ENCODE results near the gene ZNF10. TPM values are rescaled to one million over a fixed set of nuclear protein-coding genes. Genes with fewer than 3 reads are reported as not detected.
A peak's percentile ranks its signal among the peaks of the same experiment; 100 is the strongest.

Gene ZNF10
- total RNA-seq, 1 donor from 2014 or later, result 19.4 TPM

GRCh38 chr12:133201888-133202287, 71.5 kb downstream of the ZNF10 start:
- no peak for TF ChIP-seq CTCF (conservative IDR thresholded peaks at IDR 0.05)
- H3K27ac Mint-ChIP-seq, result no peak overlapping the region
- no peaks in the 10 kb centered on the region for H3K27me3 Mint-ChIP-seq
- peaks cover 42% of the 10 kb centered on the region for H3K9me3 Mint-ChIP-seq
- no peak overlapping the region for H3K4me3 Mint-ChIP-seq
- no peak for DNase-seq (ENCODE audit: extremely low spot score, unreplicated experiment)
- H3K4me1 Mint-ChIP-seq (ENCODE audit: unreplicated experiment), result no peaks in the 10 kb centered on the region
- H3K36me3 Mint-ChIP-seq, result peaks cover 64% of the 10 kb centered on the region

- no peak for TF ChIP-seq CTCF (conservative IDR thresholded peaks at IDR 0.05)
- Mint-ChIP-seq H3K27me3 (no peaks in the 10 kb centered on the region), H3K4me1 (ENCODE audit: unreplicated experiment) (no peaks in the 10 kb centered on the region), H3K36me3 (peaks cover 64% of the 10 kb centered on the region), H3K4me3 (peak overlapping the region; percentile 59), H3K27ac (peak overlapping the region; percentile 41), H3K9me3 (peaks cover 42% of the 10 kb centered on the region)
- DNase-seq (ENCODE audit: extremely low spot score, unreplicated experiment), result no peak
These were observed 72.3 kb downstream of the ZNF10 start for GRCh38 chr12:133202493-133203343.

GRCh38 chr12:133203344-133204263, 73.2 kb downstream of the ZNF10 start:
- DNase-seq (ENCODE audit: extremely low spot score, unreplicated experiment), result no peak
- Mint-ChIP-seq H3K4me3 (peak overlapping the region; percentile 59), H3K27ac (peak overlapping the region; percentile 56), H3K4me1 (ENCODE audit: unreplicated experiment) (no peaks in the 10 kb centered on the region), H3K9me3 (peaks cover 45% of the 10 kb centered on the region), H3K27me3 (no peaks in the 10 kb centered on the region), H3K36me3 (peaks cover 67% of the 10 kb centered on the region)
- TF ChIP-seq CTCF (conservative IDR thresholded peaks at IDR 0.05), result no peak

- peak overlapping the region; percentile 56 for H3K27ac Mint-ChIP-seq
- DNase-seq (ENCODE audit: extremely low spot score, unreplicated experiment), result no peak
- H3K36me3 Mint-ChIP-seq, result peaks cover 68% of the 10 kb centered on the region
- H3K4me3 Mint-ChIP-seq, result no peak overlapping the region
- TF ChIP-seq CTCF (conservative IDR thresholded peaks at IDR 0.05), result no peak
- H3K9me3 Mint-ChIP-seq, result peaks cover 46% of the 10 kb centered on the region
- H3K27me3 Mint-ChIP-seq, result no peaks in the 10 kb centered on the region
- H3K4me1 Mint-ChIP-seq (ENCODE audit: unreplicated experiment), result no peaks in the 10 kb centered on the region
These were observed 73.8 kb downstream of the ZNF10 start for GRCh38 chr12:133204264-133204603.

- H3K27ac Mint-ChIP-seq, result peak overlapping the region; percentile 52
- no peak overlapping the region for H3K4me3 Mint-ChIP-seq
- TF ChIP-seq CTCF (conservative IDR thresholded peaks at IDR 0.05), result no peak
- no peak for DNase-seq (ENCODE audit: extremely low spot score, unreplicated experiment)
- peaks cover 48% of the 10 kb centered on the region for H3K36me3 Mint-ChIP-seq
- H3K9me3 Mint-ChIP-seq, result peaks cover 32% of the 10 kb centered on the region
- no peaks in the 10 kb centered on the region for H3K4me1 Mint-ChIP-seq (ENCODE audit: unreplicated experiment)
- no peaks in the 10 kb centered on the region for H3K27me3 Mint-ChIP-seq
These were observed 76.0 kb downstream of the ZNF10 start for GRCh38 chr12:133206390-133206789.

Other genes starting within 250 kb of the ZNF10 start
- 37.1 and 43.7 TPM in 2 replicates for gene CHFR, start 243.0 kb upstream of the ZNF10 start, total RNA-seq (ENCODE audit: low replicate concordance)
- 18.3 and 20.6 TPM in 2 replicates for gene ZNF605, start 174.3 kb upstream of the ZNF10 start, total RNA-seq (ENCODE audit: low replicate concordance)
- gene ZNF26, start 144.3 kb upstream of the ZNF10 start, total RNA-seq (ENCODE audit: low replicate concordance), result 12.3 and 12.5 TPM in 2 replicates
- 51.3 and 68.5 TPM in 2 replicates for gene ZNF84, start 93.1 kb upstream of the ZNF10 start, total RNA-seq (ENCODE audit: low replicate concordance)
- gene ZNF140, start 49.7 kb upstream of the ZNF10 start, total RNA-seq (ENCODE audit: low replicate concordance), result 20.0 and 20.7 TPM in 2 replicates
- gene ZNF891, start 353 bp upstream of the ZNF10 start, total RNA-seq (ENCODE audit: low replicate concordance), result 2.0 and 4.2 TPM in 2 replicates
- gene ZNF268, start 50.9 kb downstream of the ZNF10 start, total RNA-seq (ENCODE audit: low replicate concordance), result 27.6 and 32.4 TPM in 2 replicates
- gene ANHX, start 105.2 kb downstream of the ZNF10 start, total RNA-seq (ENCODE audit: low replicate concordance), result not detected in 2 replicates

Measured in type B pancreatic cell (in vitro differentiated cells).